Common myeloid progenitor, CD34-positive (primary cell): Measurements from ENCODE around the gene PLVAP.

Experiments used
- CTCF ChIA-PET: fragments of 350-600 bp; sonication (Branson Sonifier 250); formaldehyde crosslinking; loops from one replicate; lab custom pipeline; 2021; ENCODE audit warnings: antibody characterized with exemption; lab: Charles Lee
- POLR2A ChIA-PET: fragments of 350-600 bp; sonication (Branson Sonifier 250); formaldehyde crosslinking; loops from one replicate; lab custom pipeline; 2021; ENCODE audit warnings: antibody characterized with exemption; lab: Charles Lee
- DNase-seq, 3 donors: peaks; one replicate each; pipeline versions ENCODE4 v3.0.0 to v3.0.0-alpha.2; 2013
- H3K27ac ChIP-seq, 2 experiments: 1 replicate in 1 of 2; 2 replicates in 1 of 2; pipeline ENCODE4 v1.7.0; 2013; ENCODE audit warnings: inconsistent platforms in 2 of 2, low read length in 2 of 2, mild to moderate bottlenecking in 2 of 2, low read depth in 1 of 2, moderate library complexity in 1 of 2; ENCODE audit not compliant: severe bottlenecking in 2 of 2, insufficient read depth in 1 of 2, poor library complexity in 1 of 2
- H3K27me3 ChIP-seq, 5 experiments: replicated peaks in 2 of 5; 1 replicate in 3 of 5; 2 replicates in 2 of 5; pipeline versions ENCODE4 v1.6.1 to v1.7.0; 2013; ENCODE audit warnings: low read length in 4 of 5, mild to moderate bottlenecking in 2 of 5, moderate library complexity in 2 of 5, inconsistent platforms in 1 of 5; ENCODE audit not compliant: insufficient read depth in 5 of 5, control insufficient read depth in 4 of 5
- H3K36me3 ChIP-seq, 4 experiments: 1 replicate in 2 of 4; 2 replicates in 2 of 4; pipeline versions ENCODE4 v1.6.1 to v1.7.0; 2013; ENCODE audit warnings: low read length in 3 of 4, control low read depth in 1 of 4, mild to moderate bottlenecking in 1 of 4; ENCODE audit not compliant: control insufficient read depth in 4 of 4, insufficient read depth in 4 of 4
- H3K4me1 ChIP-seq, 4 experiments: 1 replicate in 3 of 4; 2 replicates in 1 of 4; pipeline versions ENCODE4 v1.6.1 to v1.7.1; 2013; ENCODE audit warnings: low read length in 3 of 4, mild to moderate bottlenecking in 3 of 4, control low read depth in 1 of 4, inconsistent platforms in 1 of 4, moderate library complexity in 1 of 4; ENCODE audit not compliant: control insufficient read depth in 4 of 4, insufficient read depth in 4 of 4; ENCODE audit errors: control extremely low read depth in 1 of 4
- H3K4me3 ChIP-seq, 7 experiments: 1 replicate in 4 of 7; 2 replicates in 3 of 7; pipeline versions ENCODE4 v1.5.1 to v1.7.0; 2013; ENCODE audit warnings: mild to moderate bottlenecking in 7 of 7, low read length in 6 of 7, moderate library complexity in 6 of 7, inconsistent platforms in 2 of 7, low read depth in 2 of 7, control low read depth in 1 of 7; ENCODE audit not compliant: insufficient read depth in 4 of 7, control insufficient read depth in 1 of 7; ENCODE audit errors: extremely low read depth in 1 of 7
- H3K9me3 ChIP-seq, 5 experiments: 1 replicate in 4 of 5; 2 replicates in 1 of 5; pipeline versions ENCODE4 v1.6.1 to v1.7.1; 2013; ENCODE audit warnings: low read length in 4 of 5, mild to moderate bottlenecking in 2 of 5, inconsistent platforms in 1 of 5, low read depth in 1 of 5, moderate library complexity in 1 of 5; ENCODE audit not compliant: control insufficient read depth in 4 of 5, insufficient read depth in 2 of 5; ENCODE audit errors: control extremely low read depth in 1 of 5
- WGBS: methylation state at CpG from one replicate; pipeline ENCODE4 v1.1.5; 2013; ENCODE audit not compliant: insufficient coverage; 5-methylcytosine and 5-hydroxymethylcytosine counted together

Gene PLVAP

GRCh38 chr19:17409990-17410389 lies 32.8 kb upstream of the PLVAP start:
- DNase-seq, result no peak
- 95% methylated on average over 4 of the region's 9 CpGs for WGBS
- ChIA-PET POLR2A (no interaction called here), CTCF (no interaction called here)
- peaks cover 13 to 50% (median 41%) of the 10 kb centered on the region in 4 experiments for H3K4me1 ChIP-seq
- peaks cover 0 to 12% (median 4%) of the 10 kb centered on the region in 4 experiments for H3K36me3 ChIP-seq
- H3K9me3 ChIP-seq, result no peaks in the 10 kb centered on the region
- no peak overlapping the region for H3K4me3 ChIP-seq
- H3K27ac ChIP-seq, result no peak overlapping the region
- H3K27me3 ChIP-seq, result no peaks in the 10 kb centered on the region

GRCh38 chr19:17406887-17407196 lies 29.7 kb upstream of the PLVAP start:
- 0% methylated on average over 2 of the region's 2 CpGs for WGBS
- peak overlapping the region in 1 of 2 experiments; percentile 81 for H3K27ac ChIP-seq
- peak in 1 of 3 donors; percentile 41 for DNase-seq

GRCh38 chr19:17406046-17406886 lies 29.1 kb upstream of the PLVAP start:
- Histone ChIP-seq H3K4me3 (peak overlapping the region in 6 of 7 experiments; percentile 63 to 79 (median 74)), H3K36me3 (peaks cover 0 to 14% (median 5%) of the 10 kb centered on the region in 4 experiments), H3K27me3 (no peaks in the 10 kb centered on the region), H3K4me1 (peaks cover 11 to 49% (median 40%) of the 10 kb centered on the region in 4 experiments), H3K9me3 (no peaks in the 10 kb centered on the region), H3K27ac (peak overlapping the region; percentile 64 to 81)
- 2% methylated on average over 6 of the region's 10 CpGs for WGBS
- ChIA-PET CTCF (interaction anchor here (0.9 to 2.6 kb wide), 8 partner anchors 11 to 59 kb away, joined by 3 to 17 read pairs (median 4); partner anchors contain the start of genes CCDC194 and MVB12A), POLR2A (interaction anchor here (0.6 to 3.1 kb wide), 2 partner anchors 13 to 316 kb away, joined by 3 to 13 read pairs; partner anchors contain the start of gene MVB12A)
- peak; percentile 54 to 86 (median 73) for DNase-seq

More at GRCh38 chr19:17406887-17407196, 29.7 kb upstream of the PLVAP start:
- Histone ChIP-seq H3K9me3 (no peaks in the 10 kb centered on the region), H3K4me1 (peaks cover 11 to 51% (median 41%) of the 10 kb centered on the region in 4 experiments), H3K27me3 (no peaks in the 10 kb centered on the region), H3K36me3 (peaks cover 0 to 9% (median 4%) of the 10 kb centered on the region in 4 experiments), H3K4me3 (peak overlapping the region in 6 of 7 experiments; percentile 63 to 79 (median 74))
- CTCF ChIA-PET, result interaction anchor here (1.1 to 2.6 kb wide), 5 partner anchors 11 to 90 kb away, joined by 3 to 17 read pairs (median 4); partner anchors contain the start of gene MVB12A
- POLR2A ChIA-PET, result interaction anchor here (3.1 kb wide), 1 partner anchor 13 kb away, joined by 13 read pairs; the partner anchor contains the start of gene MVB12A

- H3K27ac ChIP-seq, result peak within 1 kb of the TSS; percentile 64 to 81
- H3K4me3 ChIP-seq, result peak within 1 kb of the TSS; percentile 18 to 79 (median 73)
- ChIA-PET POLR2A (interaction anchor here (0.6 to 3.1 kb wide), 3 partner anchors 14 to 317 kb away, joined by 3 to 13 read pairs (median 3); partner anchors contain the start of gene MVB12A), CTCF (interaction anchor here (0.5 to 2.6 kb wide), 13 partner anchors 8 to 729 kb away, joined by 3 to 17 read pairs (median 3); partner anchors contain the start of genes CCDC194, MVB12A and RPL18A)
- H3K27me3 ChIP-seq, result no peaks in the 10 kb centered on the region
- H3K36me3 ChIP-seq, result peaks cover 0 to 14% (median 8%) of the 10 kb centered on the region in 4 experiments
- DNase-seq, result peak; percentile 85 to 92 (median 91)
- H3K9me3 ChIP-seq, result no peaks in the 10 kb centered on the region
- peaks cover 11 to 49% (median 40%) of the 10 kb centered on the region in 4 experiments for H3K4me1 ChIP-seq
- WGBS, result 9% methylated on average over 13 of the region's 18 CpGs
These were observed 28.3 kb upstream of the PLVAP start, which contains the start of gene BST2 for GRCh38 chr19:17405250-17406045. BST2 (minus strand) TSS chr19:17405630; CDS start chr19:17405575, 55 bp downstream.

GRCh38 chr19:17404621-17405249 lies 27.6 kb upstream of the PLVAP start:
- peaks cover 0 to 14% (median 8%) of the 10 kb centered on the region in 4 experiments for H3K36me3 ChIP-seq
- no peaks in the 10 kb centered on the region for H3K9me3 ChIP-seq
- peak overlapping the region; percentile 18 to 79 (median 73) for H3K4me3 ChIP-seq
- peaks cover 11 to 49% (median 40%) of the 10 kb centered on the region in 4 experiments for H3K4me1 ChIP-seq
- CTCF ChIA-PET, result interaction anchor here (0.6 to 2.6 kb wide), 10 partner anchors 9 to 455 kb away, joined by 3 to 17 read pairs (median 4); partner anchors contain the start of genes CCDC194, MVB12A and RPL18A
- WGBS, result 25% methylated on average over 7 of the region's 7 CpGs
- no peaks in the 10 kb centered on the region for H3K27me3 ChIP-seq
- POLR2A ChIA-PET, result interaction anchor here (0.7 to 3.1 kb wide), 2 partner anchors 15 to 148 kb away, joined by 3 to 13 read pairs; partner anchors contain the start of gene MVB12A
- no peak for DNase-seq
- peak overlapping the region; percentile 64 to 81 for H3K27ac ChIP-seq

- CTCF ChIA-PET, result interaction anchor here (1.1 to 1.4 kb wide), 3 partner anchors 9 to 68 kb away, joined by 3 read pairs; no protein-coding TSS in a partner anchor
- no peak for DNase-seq
- 40% methylated on average over 2 of the region's 6 CpGs for WGBS
- POLR2A ChIA-PET, result interaction anchor here (0.6 kb wide), 2 partner anchors 9 to 56 kb away, joined by 3 to 4 read pairs; no protein-coding TSS in a partner anchor
- Histone ChIP-seq H3K4me1 (peaks cover 11 to 52% (median 42%) of the 10 kb centered on the region in 4 experiments), H3K36me3 (peaks cover 0 to 14% (median 8%) of the 10 kb centered on the region in 4 experiments), H3K9me3 (no peaks in the 10 kb centered on the region), H3K27me3 (no peaks in the 10 kb centered on the region), H3K4me3 (peak overlapping the region; percentile 16 to 79 (median 73)), H3K27ac (peak overlapping the region in 1 of 2 experiments; percentile 81)
These were observed 26.9 kb upstream of the PLVAP start for GRCh38 chr19:17404015-17404414.
